Measurements from ENCODE around the gene SPAG8. TPM values are rescaled to one million over a fixed set of nuclear protein-coding genes. Genes with fewer than 3 reads are reported as not detected.

SPAG8 gene
- total RNA-seq, 1 experiment from 2014 or later: 0.90 TPM

DNA sequence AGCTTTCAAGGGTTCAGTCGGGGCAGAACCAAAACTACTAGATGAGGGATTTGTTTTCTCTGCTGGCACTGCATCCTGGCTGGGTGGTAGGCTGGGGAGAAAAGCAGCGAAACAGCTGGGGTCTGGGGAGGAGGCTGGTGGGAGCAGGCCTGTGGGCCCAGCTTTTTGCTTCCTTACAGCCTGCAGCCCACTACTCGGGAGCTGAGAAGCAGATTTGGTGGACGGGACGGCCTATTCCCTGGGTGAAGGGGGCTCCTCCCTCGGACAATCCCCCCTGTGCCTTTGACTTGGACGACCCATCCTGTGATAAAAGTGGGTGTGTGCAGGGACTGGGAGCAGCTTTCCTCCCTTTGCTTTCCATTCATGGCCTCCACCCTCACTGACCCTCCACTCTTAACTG is 11.5 kb downstream of the SPAG8 start:
- H3K9me3 ChIP-seq (ENCODE audit: control insufficient read depth, insufficient read depth, low read depth, low read length): no peaks in the 10 kb centered on the region
- ATAC-seq (no peak), DNase-seq (ENCODE audit: low read depth, low spot score) (no peak)
- no peaks in the 10 kb centered on the region for H3K4me1 ChIP-seq (ENCODE audit: control insufficient read depth, insufficient read depth, low read length)
- ChIA-PET POLR2A (no interaction called here), CTCF (interaction anchor here (0.6 to 0.7 kb wide), 2 partner anchors 53 to 57 kb away, joined by 3 read pairs; no protein-coding TSS in a partner anchor)
- peaks cover 3% of the 10 kb centered on the region for H3K36me3 ChIP-seq (ENCODE audit: control insufficient read depth, insufficient read depth, low read length)
- no peak for TF ChIP-seq TCF7L2 (IDR thresholded peaks at IDR 0.05; ENCODE audit: low read depth, low read length)
- TF ChIP-seq POLR2AphosphoS5 (IDR thresholded peaks at IDR 0.05; ENCODE audit: low read depth, low read length): no peak
- TF ChIP-seq, protein P1, sequence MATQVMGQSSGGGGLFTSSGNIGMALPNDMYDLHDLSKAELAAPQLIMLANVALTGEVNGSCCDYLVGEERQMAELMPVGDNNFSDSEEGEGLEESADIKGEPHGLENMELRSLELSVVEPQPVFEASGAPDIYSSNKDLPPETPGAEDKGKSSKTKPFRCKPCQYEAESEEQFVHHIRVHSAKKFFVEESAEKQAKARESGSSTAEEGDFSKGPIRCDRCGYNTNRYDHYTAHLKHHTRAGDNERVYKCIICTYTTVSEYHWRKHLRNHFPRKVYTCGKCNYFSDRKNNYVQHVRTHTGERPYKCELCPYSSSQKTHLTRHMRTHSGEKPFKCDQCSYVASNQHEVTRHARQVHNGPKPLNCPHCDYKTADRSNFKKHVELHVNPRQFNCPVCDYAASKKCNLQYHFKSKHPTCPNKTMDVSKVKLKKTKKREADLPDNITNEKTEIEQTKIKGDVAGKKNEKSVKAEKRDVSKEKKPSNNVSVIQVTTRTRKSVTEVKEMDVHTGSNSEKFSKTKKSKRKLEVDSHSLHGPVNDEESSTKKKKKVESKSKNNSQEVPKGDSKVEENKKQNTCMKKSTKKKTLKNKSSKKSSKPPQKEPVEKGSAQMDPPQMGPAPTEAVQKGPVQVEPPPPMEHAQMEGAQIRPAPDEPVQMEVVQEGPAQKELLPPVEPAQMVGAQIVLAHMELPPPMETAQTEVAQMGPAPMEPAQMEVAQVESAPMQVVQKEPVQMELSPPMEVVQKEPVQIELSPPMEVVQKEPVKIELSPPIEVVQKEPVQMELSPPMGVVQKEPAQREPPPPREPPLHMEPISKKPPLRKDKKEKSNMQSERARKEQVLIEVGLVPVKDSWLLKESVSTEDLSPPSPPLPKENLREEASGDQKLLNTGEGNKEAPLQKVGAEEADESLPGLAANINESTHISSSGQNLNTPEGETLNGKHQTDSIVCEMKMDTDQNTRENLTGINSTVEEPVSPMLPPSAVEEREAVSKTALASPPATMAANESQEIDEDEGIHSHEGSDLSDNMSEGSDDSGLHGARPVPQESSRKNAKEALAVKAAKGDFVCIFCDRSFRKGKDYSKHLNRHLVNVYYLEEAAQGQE (IDR thresholded peaks at IDR 0.05; ENCODE audit: insufficient read depth in 1 of 2, low read depth in 2 of 2, low read length in 1 of 2): no peak
- TF ChIP-seq SIN3A (IDR thresholded peaks at IDR 0.05; ENCODE audit: borderline replicate concordance, insufficient read depth, low read depth, low read length): no peak
- TF ChIP-seq, protein P2, sequence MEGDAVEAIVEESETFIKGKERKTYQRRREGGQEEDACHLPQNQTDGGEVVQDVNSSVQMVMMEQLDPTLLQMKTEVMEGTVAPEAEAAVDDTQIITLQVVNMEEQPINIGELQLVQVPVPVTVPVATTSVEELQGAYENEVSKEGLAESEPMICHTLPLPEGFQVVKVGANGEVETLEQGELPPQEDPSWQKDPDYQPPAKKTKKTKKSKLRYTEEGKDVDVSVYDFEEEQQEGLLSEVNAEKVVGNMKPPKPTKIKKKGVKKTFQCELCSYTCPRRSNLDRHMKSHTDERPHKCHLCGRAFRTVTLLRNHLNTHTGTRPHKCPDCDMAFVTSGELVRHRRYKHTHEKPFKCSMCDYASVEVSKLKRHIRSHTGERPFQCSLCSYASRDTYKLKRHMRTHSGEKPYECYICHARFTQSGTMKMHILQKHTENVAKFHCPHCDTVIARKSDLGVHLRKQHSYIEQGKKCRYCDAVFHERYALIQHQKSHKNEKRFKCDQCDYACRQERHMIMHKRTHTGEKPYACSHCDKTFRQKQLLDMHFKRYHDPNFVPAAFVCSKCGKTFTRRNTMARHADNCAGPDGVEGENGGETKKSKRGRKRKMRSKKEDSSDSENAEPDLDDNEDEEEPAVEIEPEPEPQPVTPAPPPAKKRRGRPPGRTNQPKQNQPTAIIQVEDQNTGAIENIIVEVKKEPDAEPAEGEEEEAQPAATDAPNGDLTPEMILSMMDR (IDR thresholded peaks at IDR 0.05): no peak
- intact Hi-C loops (cut with micrococcal nuclease; ENCODE audit: unreplicated experiment): no loop called here
- no peak overlapping the region for H3K27ac ChIP-seq (ENCODE audit: low read length)
- in situ Hi-C loops (cut with HindIII; ENCODE audit: low pct_unique_long_range_greater_than_20kb, low sequenced_read_pairs): no loop called here
- BruUV-seq (replicated peaks): no TSS peak
- H3K4me3 ChIP-seq (ENCODE audit: low read depth in 2 of 2, low read length in 2 of 2): no peak overlapping the region
- H3K27me3 ChIP-seq (ENCODE audit: control insufficient read depth, insufficient read depth, low read length): no peaks in the 10 kb centered on the region

DNA sequence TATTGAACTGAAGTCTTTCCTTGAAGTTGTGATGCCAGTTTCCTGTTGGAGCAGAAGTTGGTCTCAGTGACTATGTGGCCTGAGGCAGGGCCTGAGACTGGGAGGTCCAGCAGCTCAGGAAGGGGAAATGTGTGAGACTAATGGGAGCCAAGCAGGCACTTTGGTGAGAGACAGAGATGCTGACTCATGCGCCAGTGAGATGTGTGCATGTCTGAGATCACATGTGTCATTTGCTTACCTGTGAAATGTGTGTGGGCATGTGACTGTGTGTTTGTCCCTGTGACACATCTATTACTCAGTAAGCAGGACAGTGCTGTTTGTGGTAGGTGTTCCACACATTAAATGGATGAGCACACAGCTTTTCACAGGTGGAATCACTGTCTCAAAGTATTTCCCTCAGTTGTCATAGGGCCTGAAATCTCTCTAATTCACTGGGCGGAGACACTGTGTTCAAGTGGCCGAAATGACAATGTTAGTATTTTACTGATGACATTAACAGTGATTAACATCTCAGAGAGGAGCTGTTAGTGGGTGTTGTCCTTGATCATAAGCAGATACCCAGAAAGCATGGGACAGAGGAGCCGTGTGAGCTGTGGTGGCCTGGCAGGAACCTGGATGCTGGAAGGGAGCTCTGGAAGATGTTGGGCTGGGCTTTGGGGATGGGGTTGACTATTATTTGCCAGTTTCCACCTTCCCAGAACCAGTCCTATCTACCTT is 13.2 kb downstream of the SPAG8 start:
- DNase-seq (ENCODE audit: low read depth, low spot score) (peak; percentile 61), ATAC-seq (no peak)
- Histone ChIP-seq H3K27me3 (ENCODE audit: control insufficient read depth, insufficient read depth, low read length) (no peaks in the 10 kb centered on the region), H3K9me3 (ENCODE audit: control insufficient read depth, insufficient read depth, low read depth, low read length) (no peaks in the 10 kb centered on the region), H3K36me3 (ENCODE audit: control insufficient read depth, insufficient read depth, low read length) (peaks cover 3% of the 10 kb centered on the region), H3K27ac (ENCODE audit: low read length) (no peak overlapping the region), H3K4me1 (ENCODE audit: control insufficient read depth, insufficient read depth, low read length) (0 out of 2 replicates have a peak, but pooled peaks cover 3% of the 10 kb centered on the region), H3K4me3 (ENCODE audit: low read depth in 2 of 2, low read length in 2 of 2) (no peak overlapping the region)
- no peak for TF ChIP-seq SIN3A (IDR thresholded peaks at IDR 0.05; ENCODE audit: borderline replicate concordance, insufficient read depth, low read depth, low read length)
- TF ChIP-seq, protein P2 (IDR thresholded peaks at IDR 0.05): no peak
- TF ChIP-seq, protein P1 (IDR thresholded peaks at IDR 0.05; ENCODE audit: insufficient read depth in 1 of 2, low read depth in 2 of 2, low read length in 1 of 2): no peak
- TF ChIP-seq POLR2AphosphoS5 (IDR thresholded peaks at IDR 0.05; ENCODE audit: low read depth, low read length): no peak
- TF ChIP-seq TCF7L2 (IDR thresholded peaks at IDR 0.05; ENCODE audit: low read depth, low read length): no peak
- intact Hi-C loops (cut with micrococcal nuclease; ENCODE audit: unreplicated experiment): no loop called here
- ChIA-PET POLR2A (no interaction called here), CTCF (interaction anchor here (0.7 kb wide), 1 partner anchor 44 kb away, joined by 3 read pairs; no protein-coding TSS in a partner anchor)
- BruUV-seq (replicated peaks): no TSS peak
- in situ Hi-C loops (cut with HindIII; ENCODE audit: low pct_unique_long_range_greater_than_20kb, low sequenced_read_pairs): no loop called here

Data from Panc1 (cell line).